GM23338 (cell line): ENCODE measurements around the gene CLPX.

Experiments
- CTCF ChIP-seq, 2 experiments: fragments of 200-600 bp in 1 of 2; sonication (generic) in 1 of 2; conservative IDR thresholded peaks; 2 replicates each; pipeline versions ENCODE4 v1.5.1 to v1.6.1; 2016 to 2017; ENCODE audit warnings: antibody characterized with exemption in 2 of 2, low read depth in 2 of 2, mild to moderate bottlenecking in 2 of 2, moderate library complexity in 1 of 2
- EZH2phosphoT487 ChIP-seq: fragments of 200-600 bp; sonication (generic); IDR thresholded peaks from one replicate; pipeline ENCODE4 v1.8.1; 2018; ENCODE audit warnings: antibody characterized with exemption; ENCODE audit not compliant: unreplicated experiment
- POLR2AphosphoS5 ChIP-seq: IDR thresholded peaks from 2 replicates; pipeline ENCODE4 v1.6.1; 2016; ENCODE audit warnings: antibody characterized with exemption, low read depth

- no peak for TF ChIP-seq EZH2phosphoT487
- no peak for TF ChIP-seq CTCF (conservative IDR thresholded peaks at IDR 0.05; ENCODE audit: low read depth in 2 of 2)
- TF ChIP-seq POLR2AphosphoS5: no peak
Measured at GRCh38 chr15:65219137-65219536, 34.0 kb upstream of the CLPX start.
